Right lobe of liver (tissue), 6 donors: ENCODE measurements around the gene KRTCAP2. TPM values are rescaled to one million over a fixed set of nuclear protein-coding genes. Genes with fewer than 3 reads are reported as not detected.
"Not testable (repeated sequence)": the region's sequence is repeated elsewhere in the genome, so short reads cannot be mapped to it uniquely, and the experiment has no call there.

Source experiments
- ATAC-seq, 4 donors: fragments of 200-7000 bp; cut with Tn5 transposase; one replicate each; pipeline ENCODE4 v1.9.1; 2020; ENCODE audit warnings: mild to moderate bottlenecking in 4 of 4, moderate library complexity in 4 of 4
- DNase-seq, 3 donors: peaks; one replicate each; pipeline ENCODE4 v3.0.0-alpha.2; 2020
- H3K27ac ChIP-seq, 3 donors: fragments of 200-600 bp; one replicate each; pipeline ENCODE4 v1.8.0; 2022
- H3K27me3 ChIP-seq, 2 donors: fragments of 200-600 bp; one replicate each; pipeline ENCODE4 v1.8.0; 2022
- H3K36me3 ChIP-seq, 4 donors: fragments of 200-600 bp; sonication (generic) in 1 of 4; one replicate each; pipeline versions ENCODE4 v1.5.1 to v1.8.0; 2017 to 2022; ENCODE audit warnings: control low read depth in 1 of 4
- H3K4me1 ChIP-seq, 4 donors: fragments of 200-600 bp; sonication (generic) in 1 of 4; one replicate each; pipeline versions ENCODE4 v1.5.1 to v1.8.0; 2017 to 2022; ENCODE audit warnings: control low read depth in 1 of 4
- H3K4me3 ChIP-seq, 3 donors: fragments of 200-600 bp; one replicate each; pipeline ENCODE4 v1.8.0; 2022
- H3K9me3 ChIP-seq, 4 donors: fragments of 200-600 bp; sonication (generic) in 1 of 4; one replicate each; pipeline versions ENCODE4 v1.5.1 to v1.8.0; 2017 to 2022; ENCODE audit warnings: control low read depth in 1 of 4
- POLR2A ChIP-seq: fragments of 450-650 bp; IDR thresholded peaks from one replicate; pipeline ENCODE4 v1.6.1; 2017; ENCODE audit warnings: antibody characterized with exemption, mild to moderate bottlenecking
- WGBS: methylation state at CpG from one replicate; pipeline ENCODE4 v1.1.6; 2018; ENCODE audit warnings: low coverage, low lambda C conversion rate; ENCODE audit not compliant: insufficient coverage; ENCODE audit errors: missing lambda C conversion rate; 5-methylcytosine and 5-hydroxymethylcytosine counted together
- intact Hi-C, 2 donors: fragments of 100-400 bp; cut with DNase I; formaldehyde crosslinking; loops; one replicate each; pipeline versions ENCODE4 v1.11.2 to v1.14.1; 2022
- total RNA-seq, 6 experiments: library from RNA; depleted of rRNA in 2 of 6; stranded (reverse); fragments of >200 nt in 2 of 6; fragmentation: NEBNext Ultra II Directional in 3 of 6; extraction: Animal tissue kit (Norgen Biotek cat#: 25700) in 3 of 6; gene quantifications; one replicate each; pipeline versions ENCODE4 v1.1.0 to v1.2.4, GENCODE V29; 2016 to 2023
- TF ChIP-seq, protein P1 (sequence below), 4 donors: fragments of 200-600 bp in 3 of 4; fragments of 450-650 bp in 1 of 4; IDR thresholded peaks; one replicate each; pipeline versions ENCODE4 v1.5.1 to v1.8.0; 2016 to 2022; ENCODE audit warnings: antibody characterized with exemption in 4 of 4, mild to moderate bottlenecking in 2 of 4
- donor health status: DM: no; HTN: yes; CAD: no.
- donor health status: DM: no; HTN: no; CAD: no.
- donor health status: DM: no; HTN: no; CAD: no.
- donor health status: DM: no; HTN: yes; CAD: no.
- donor health status: DM: no; HTN: yes; CAD: no.

Gene KRTCAP2
- total RNA-seq, 6 experiments from 2014 or later: 85.5 to 145 (median 99.9) TPM

DNA sequence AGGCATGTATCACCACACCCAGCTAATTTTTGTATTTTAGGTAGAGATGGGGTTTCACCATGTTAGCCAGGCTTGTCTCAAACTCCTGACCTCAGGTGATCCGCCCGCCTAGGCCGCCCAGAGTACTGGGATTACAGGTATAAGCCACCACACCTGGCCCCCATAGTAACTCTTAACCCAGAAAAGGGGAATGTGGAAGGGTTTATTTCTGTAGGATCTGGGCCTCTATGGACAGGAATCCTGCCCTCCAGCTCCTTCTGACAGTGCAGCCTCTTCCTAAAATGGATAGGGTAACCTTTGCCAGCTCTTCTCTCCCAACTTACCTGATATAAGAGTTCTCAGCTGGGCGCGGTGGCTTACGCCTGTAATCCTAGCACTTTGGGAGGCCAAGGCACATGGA, 10.5 kb downstream of the KRTCAP2 start:
- intact Hi-C loops, H3K4me3 ChIP-seq, ATAC-seq, H3K9me3 ChIP-seq, DNase-seq, H3K27ac ChIP-seq, H3K36me3 ChIP-seq, H3K27me3 ChIP-seq, H3K4me1 ChIP-seq: not testable (repeated sequence)
- 80% methylated on average over 1 of the region's 6 CpGs for WGBS

DNA sequence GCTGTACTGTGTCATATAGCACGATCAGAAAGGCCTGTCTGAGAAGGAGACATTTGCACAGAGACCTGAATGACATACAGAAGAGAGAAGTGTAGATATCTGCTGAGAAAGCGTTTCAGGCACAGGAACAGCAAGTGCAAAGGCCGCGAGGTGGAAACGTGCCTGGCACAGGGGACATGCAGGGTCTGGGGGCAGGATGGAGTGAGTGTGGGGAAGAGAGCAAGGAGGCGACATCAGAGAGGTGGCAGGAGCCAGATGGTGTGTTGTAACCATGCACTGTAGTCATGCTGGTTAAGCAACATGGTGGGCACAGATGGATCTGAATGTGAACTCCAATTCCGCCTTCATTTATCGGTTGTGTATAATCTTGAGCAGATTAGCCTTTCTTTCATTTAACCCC, 13.0 kb downstream of the KRTCAP2 start:
- Histone ChIP-seq H3K9me3 (no peaks in the 10 kb centered on the region), H3K27ac (no peak overlapping the region), H3K36me3 (no peaks in the 10 kb centered on the region), H3K27me3 (no peaks in the 10 kb centered on the region), H3K4me3 (no peak overlapping the region), H3K4me1 (no peaks in the 10 kb centered on the region)
- intact Hi-C loops: no loop called here
- DNase-seq (no peak), ATAC-seq (no peak)
- WGBS: 66% methylated on average over 8 of the region's 8 CpGs
- TF ChIP-seq POLR2A: no peak
- TF ChIP-seq, protein P1, sequence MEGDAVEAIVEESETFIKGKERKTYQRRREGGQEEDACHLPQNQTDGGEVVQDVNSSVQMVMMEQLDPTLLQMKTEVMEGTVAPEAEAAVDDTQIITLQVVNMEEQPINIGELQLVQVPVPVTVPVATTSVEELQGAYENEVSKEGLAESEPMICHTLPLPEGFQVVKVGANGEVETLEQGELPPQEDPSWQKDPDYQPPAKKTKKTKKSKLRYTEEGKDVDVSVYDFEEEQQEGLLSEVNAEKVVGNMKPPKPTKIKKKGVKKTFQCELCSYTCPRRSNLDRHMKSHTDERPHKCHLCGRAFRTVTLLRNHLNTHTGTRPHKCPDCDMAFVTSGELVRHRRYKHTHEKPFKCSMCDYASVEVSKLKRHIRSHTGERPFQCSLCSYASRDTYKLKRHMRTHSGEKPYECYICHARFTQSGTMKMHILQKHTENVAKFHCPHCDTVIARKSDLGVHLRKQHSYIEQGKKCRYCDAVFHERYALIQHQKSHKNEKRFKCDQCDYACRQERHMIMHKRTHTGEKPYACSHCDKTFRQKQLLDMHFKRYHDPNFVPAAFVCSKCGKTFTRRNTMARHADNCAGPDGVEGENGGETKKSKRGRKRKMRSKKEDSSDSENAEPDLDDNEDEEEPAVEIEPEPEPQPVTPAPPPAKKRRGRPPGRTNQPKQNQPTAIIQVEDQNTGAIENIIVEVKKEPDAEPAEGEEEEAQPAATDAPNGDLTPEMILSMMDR (IDR thresholded peaks at IDR 0.05): no peak

DNA sequence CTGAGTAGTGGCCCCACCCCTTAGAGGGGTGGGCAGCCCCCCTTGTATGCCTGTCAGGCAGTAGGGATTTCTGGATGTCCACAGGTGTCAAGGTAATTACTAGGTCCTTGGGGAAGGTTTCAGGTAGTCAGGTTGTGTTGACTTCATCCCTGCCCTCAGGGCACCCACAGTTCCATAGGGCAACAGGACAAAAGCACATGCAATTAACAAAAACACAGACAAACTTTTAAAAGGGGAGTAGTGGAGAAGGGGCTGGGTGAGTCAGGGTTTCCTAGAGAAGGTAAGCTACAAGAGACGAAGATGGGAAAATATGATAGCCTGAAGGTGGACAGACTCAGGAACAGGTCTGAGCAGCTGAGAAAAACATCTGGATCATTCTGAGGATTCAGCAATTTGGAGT, 14.1 kb downstream of the KRTCAP2 start:
- WGBS: 81% methylated on average over 1 of the region's 1 CpG
- TF ChIP-seq, protein P1 (IDR thresholded peaks at IDR 0.05): no peak
- TF ChIP-seq POLR2A: no peak
- Histone ChIP-seq H3K9me3 (no peaks in the 10 kb centered on the region), H3K4me1 (no peaks in the 10 kb centered on the region), H3K36me3 (no peaks in the 10 kb centered on the region), H3K27me3 (no peaks in the 10 kb centered on the region), H3K27ac (no peak overlapping the region), H3K4me3 (no peak overlapping the region)
- intact Hi-C loops: no loop called here
- no peak for DNase-seq
- no peak for ATAC-seq

DNA sequence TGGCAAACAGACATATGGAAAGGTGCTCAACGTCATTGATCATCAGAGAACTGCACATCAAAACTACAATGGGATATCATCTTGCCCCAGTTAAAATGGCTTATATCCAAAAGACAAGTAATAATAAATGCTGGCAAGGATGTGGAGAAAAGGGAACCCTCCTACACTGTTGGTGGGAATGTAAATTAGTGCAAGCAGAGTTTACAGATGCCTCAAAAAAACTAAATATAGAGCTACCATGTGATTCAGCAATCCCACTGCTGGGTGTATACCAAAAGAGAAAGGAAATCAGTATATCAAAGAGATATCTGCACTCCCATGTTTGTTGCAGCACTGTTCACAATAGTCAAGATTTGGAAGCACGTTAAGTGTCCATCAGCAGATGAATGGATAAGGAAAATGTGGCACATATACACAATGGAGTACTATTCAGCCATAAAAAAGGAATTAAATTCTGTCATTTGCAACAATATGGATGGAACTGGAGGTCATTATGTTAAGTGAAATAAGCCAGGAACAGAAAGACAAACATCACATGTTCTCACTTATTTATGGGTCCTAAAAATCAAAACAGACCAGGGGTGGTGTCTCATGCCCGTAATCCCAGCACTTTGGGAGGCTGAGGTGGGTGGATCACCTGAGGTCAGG, 17.0 kb downstream of the KRTCAP2 start:
- ATAC-seq, H3K36me3 ChIP-seq, DNase-seq, H3K4me3 ChIP-seq, H3K9me3 ChIP-seq, H3K27me3 ChIP-seq, intact Hi-C loops, H3K4me1 ChIP-seq, H3K27ac ChIP-seq: not testable (repeated sequence)
- 53% methylated on average over 2 of the region's 3 CpGs for WGBS

DNA sequence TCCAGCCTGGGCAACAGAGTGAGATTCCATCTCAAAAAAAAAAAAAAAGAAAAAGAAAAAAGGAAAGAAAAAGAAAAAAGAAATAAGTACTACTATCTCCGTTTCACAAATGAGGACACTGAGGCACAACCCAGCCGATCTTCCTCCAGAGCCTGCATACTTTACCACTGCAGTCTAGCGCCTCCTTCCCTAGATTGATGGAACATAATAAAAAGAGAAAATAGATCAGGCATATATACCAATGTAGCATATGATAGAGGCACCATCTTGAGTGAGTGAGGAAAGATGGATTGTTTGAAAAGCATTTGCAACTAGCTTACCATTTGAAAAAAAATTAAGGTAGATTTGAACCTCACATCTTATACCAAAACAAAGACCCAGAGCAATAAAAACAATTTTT, 27.6 kb downstream of the KRTCAP2 start:
- H3K36me3 ChIP-seq: no peaks in the 10 kb centered on the region
- ATAC-seq: no peak
- DNase-seq: no peak
- no peak overlapping the region for H3K4me3 ChIP-seq
- H3K4me1 ChIP-seq: peaks cover 0 to 3% (median 0%) of the 10 kb centered on the region in 4 donors
- H3K9me3 ChIP-seq: no peaks in the 10 kb centered on the region
- intact Hi-C loops: no loop called here
- no peaks in the 10 kb centered on the region for H3K27me3 ChIP-seq
- no peak overlapping the region for H3K27ac ChIP-seq
- no peak for TF ChIP-seq POLR2A
- TF ChIP-seq, protein P1 (IDR thresholded peaks at IDR 0.05): no peak
- 78% methylated on average over 3 of the region's 3 CpGs for WGBS
